ENCODE measurements around the gene LRRC4.
A peak's percentile ranks its signal among the peaks of the same experiment; 100 is the strongest.

The LRRC4 gene

DNA sequence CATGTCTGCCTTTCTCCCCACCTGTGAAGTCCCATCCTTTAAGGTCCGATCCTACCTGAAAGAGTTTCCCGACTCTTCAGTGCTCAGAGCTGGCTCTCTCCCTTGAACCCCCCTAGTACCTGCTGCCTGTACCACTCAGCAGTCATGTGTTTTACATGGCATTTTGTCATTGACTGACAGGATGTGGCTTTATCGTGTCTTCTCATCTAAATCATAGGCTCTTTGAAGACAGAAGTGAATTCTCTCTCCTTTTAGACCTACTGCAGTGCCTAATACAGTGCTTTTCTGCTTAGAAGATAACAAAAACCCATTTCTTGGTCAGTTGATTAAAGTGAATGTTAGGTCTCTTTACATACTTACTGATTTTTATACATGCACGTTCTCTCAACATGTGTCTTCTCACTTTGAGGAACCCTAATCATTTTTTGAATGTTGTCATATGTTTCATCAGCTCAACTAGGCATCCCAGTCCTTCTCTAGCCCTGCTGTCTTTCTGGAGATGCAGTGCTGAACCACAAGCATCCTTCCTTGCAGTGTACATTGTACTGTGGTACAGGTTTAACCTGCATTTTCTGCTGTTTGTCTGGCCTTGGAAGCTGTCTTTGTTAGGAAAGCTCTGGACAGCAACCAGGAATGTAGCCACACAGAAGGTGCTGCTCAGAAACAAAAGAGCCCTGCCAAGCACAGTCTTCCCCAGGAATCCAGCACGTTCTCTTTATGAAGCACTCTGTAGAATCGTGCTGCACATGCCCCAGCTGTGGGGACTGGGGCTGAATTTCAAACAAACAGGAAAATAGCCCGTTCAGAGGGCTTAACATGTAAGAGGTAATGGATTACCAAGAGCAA lies 28.1 kb upstream of the LRRC4 start:
- peak; percentile 62 for DNase-seq (ENCODE audit: low read depth, low spot score)

DNA sequence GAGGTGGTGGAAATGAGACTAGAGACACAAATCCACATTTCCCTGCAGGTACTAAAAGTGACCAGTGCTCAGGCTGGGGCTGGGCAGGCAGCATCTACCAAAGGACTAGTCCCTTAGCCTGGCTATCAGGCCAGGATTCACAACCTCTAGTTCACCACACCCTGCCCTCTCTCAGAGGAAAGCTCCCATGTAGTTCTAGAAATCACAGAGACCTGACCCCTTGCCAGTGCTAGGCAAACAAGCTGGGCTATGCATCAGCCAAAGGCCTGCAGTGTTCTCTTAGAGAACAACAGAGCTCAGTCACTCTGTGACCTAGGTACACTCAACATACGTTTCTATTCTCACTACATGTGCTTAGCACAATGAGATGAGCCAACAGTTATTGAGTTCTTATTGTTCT lies 26.7 kb upstream of the LRRC4 start:
- DNase-seq (ENCODE audit: low read depth, low spot score) = no peak

DNA sequence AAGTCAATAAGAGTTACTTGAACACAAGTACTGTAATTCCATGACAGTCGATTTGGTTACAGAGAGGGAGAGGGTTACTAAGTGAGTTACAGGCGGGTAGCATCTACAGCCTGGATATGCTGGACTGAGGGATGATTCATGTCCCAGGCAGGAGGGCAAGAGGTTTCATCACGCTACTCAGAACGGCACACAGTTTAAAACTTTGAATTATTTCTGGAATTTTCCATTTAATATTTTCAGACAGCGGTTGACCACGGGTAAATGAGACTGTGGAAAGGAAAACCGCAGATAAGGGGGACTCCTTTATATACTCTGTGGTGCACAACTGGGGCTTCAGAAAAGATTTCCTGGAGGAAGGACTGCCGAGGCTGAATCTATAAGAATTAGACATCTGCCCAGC lies 25.7 kb upstream of the LRRC4 start:
- DNase-seq (ENCODE audit: low read depth, low spot score) = no peak

DNA sequence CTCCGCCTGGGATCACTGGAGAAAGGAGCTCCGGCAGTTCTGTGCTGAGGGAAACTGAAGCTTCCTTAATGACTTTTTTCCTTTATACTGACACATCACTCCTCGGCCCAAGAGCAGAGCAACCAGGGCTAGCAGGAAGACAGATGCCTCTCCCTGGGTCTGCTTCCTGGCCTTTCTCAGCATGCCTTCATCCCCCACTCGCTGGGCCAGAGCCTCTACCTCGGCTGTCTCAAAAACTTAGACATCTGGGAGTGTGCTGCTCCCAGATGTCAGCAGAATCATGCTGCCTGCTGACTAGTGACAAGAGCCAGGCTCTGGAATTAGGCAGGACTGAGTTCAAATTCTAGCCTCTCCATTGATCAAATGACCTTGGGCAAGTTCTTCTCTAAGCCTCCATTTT lies 24.4 kb upstream of the LRRC4 start:
- peak; percentile 29 for DNase-seq (ENCODE audit: low read depth, low spot score)

DNA sequence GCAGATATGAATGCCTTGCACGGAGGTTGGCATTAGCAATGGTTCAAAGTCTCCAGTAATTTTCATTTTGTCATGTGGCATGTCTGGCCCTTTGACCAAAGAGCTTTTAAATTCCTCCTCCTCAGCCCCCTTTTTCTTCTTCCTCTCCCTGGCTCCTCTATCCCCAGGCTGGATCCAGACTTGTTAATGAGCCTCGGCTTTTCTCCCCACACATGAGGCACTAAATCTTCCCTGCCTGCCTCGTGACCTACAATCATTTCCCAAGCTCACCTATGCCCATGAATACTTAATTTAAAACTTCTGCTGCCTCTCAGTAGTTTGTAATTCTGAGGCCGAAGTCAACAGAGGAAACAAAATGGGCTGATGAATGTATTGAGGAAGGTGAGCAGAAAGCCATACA lies 23.3 kb upstream of the LRRC4 start:
- no peak for DNase-seq (ENCODE audit: low read depth, low spot score)

DNA sequence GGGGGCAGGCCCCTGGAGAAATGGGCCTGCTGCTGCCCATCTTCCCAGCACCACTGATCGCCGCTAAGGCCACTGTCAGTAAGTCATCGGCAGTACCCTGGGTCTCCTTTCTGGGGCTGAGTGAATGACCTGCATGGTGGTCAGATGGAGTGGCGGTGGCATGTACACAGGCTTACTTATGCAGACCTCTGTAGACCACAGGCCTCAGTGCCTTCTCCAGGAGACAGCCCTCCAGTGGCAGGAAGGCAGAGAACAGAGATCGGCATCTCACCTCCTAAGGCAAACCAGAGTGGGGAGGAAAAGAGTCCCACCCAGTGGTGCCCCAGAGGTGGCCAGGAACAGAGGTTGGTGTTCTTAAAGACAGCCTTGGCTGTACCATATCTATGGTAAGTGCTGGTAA lies 22.8 kb upstream of the LRRC4 start:
- DNase-seq (ENCODE audit: low read depth, low spot score) = no peak

DNA sequence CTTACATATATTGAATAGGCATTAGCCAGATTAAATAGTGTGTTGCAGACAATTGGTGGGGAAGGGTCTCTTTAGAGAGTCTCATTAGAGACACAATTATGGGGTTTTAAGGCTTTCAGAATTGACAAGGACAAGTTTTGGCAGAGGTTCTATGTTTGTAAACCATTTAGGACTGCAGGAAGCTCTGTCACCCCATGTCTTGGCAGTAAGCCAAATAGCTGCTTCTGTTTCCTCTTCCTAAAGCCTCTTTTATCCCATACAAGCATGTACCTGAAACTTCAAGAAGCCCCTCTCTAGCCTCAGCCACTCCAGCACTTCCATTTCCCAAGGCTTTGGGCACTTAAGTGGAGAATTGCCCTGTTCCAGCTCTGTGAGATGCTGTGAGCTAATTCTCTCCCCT lies 21.8 kb upstream of the LRRC4 start:
- DNase-seq (ENCODE audit: low read depth, low spot score) = no peak

DNA sequence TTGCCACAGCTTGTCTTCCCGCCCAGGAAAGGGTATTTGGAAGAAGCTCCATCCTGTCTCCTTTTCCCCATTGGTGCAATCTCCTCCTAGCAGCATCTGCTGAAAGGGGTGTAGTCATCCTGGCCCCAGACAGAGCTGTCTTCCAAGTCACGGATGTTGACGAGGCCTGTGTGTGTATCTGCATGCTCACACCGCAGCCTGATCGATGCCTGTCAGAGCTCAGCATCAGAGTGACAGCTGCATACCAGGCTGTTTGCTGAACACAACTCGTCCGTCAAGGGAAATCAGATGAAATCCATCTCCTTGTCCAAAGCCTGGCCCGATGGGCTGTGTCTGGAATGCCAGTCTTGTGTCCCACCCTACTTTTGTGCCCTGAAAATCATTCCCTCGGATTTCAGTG lies 21.2 kb upstream of the LRRC4 start:
- no peak for DNase-seq (ENCODE audit: low read depth, low spot score)

DNA sequence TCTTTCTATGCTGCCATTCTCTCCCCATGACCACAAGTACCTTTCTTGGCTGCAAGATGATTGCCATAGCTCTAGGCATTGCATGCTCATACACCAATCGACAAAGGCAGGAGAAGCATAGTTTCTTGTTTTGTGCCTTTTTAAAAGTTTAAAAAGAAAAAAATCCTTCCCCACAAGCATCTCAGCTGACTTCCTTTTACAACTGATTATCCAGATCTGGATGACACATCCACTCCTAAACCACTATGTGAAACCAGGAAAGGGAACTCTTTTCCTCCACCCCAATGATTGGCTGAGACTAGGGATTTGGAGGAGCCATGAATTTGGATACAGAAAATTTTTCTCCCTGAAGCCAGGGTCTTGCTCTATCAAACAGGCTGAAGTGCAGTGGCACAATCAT lies 14.5 kb upstream of the LRRC4 start:
- DNase-seq (ENCODE audit: low read depth, low spot score) = no peak

DNA sequence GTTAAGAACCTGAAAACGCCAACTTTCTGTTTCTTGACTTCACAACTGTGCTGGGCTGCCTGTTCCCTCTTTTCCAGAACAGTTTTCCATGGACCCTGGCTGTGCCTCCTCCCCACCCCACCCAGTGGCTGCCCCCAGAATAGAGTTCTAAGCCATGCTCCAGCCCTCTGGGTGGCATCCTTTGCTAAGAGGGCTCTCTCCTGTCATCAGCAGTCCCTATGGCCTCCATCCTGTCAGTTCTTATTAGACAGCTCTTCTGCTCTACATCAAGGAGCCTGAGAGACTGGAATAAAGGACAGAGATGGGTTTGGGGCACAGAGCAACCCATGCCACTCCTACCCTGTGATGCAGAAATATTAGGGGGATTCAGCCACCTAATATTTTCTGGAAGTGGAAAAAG lies 13.9 kb upstream of the LRRC4 start:
- DNase-seq (ENCODE audit: low read depth, low spot score) = no peak

DNA sequence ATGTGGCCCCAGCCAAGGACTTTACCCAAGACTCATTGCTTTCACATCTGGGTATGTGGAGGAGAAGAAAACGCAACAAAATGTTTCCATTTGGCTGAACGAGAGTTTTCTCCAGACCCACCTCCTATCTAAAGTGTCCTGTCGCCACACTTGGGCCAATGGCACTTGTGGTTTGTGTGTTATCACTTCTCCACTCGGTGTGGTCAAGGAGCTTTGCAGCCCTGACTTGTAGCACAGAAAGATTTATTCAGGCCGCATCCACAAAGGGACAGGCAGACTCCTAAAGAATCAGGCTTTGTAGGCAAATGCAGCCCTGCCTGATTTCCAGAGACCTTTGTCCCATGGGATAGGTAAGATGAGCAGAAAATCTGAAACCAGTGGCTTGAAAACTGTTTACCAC lies 12.8 kb upstream of the LRRC4 start:
- DNase-seq (ENCODE audit: low read depth, low spot score) = no peak

DNA sequence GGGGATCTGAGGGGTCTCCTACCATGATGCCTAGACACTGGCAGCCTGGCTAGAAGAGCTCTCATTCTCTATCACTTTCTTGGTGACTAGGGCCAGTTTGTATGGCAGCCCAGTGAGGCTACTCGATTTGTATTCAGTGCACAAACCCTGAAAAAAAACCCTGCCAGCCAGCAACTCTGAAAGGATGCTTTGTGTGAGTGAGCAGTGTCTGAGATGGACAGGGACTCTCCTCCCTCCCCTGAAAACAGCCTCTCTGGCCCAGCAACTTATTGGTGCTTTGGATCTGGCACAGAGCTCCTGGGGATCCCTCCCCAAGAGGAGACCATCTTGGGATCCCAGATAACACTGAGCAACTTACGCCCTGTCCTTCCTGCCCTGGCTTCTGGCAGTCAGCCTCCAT lies 10.8 kb upstream of the LRRC4 start:
- no peak for DNase-seq (ENCODE audit: low read depth, low spot score)

DNA sequence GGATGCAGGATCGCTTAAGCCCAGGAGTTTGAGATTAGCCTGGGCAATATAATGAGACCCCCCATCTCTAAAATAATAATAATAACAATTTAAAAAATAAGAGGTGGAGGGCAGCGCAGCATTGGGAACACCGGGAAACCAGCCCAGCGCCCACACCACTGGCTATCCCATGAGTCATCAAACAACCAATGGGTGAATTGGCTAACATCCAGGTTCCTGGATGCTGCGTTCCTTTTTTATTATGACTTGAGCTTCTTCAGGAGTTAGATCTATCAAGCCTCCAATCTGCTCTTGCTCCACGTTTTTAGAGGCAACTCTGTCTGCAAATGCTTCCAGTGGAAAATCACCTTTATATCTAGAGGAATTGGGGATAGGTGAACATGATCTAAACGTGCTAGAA lies 10.0 kb upstream of the LRRC4 start:
- DNase-seq (ENCODE audit: low read depth, low spot score) = no peak

DNA sequence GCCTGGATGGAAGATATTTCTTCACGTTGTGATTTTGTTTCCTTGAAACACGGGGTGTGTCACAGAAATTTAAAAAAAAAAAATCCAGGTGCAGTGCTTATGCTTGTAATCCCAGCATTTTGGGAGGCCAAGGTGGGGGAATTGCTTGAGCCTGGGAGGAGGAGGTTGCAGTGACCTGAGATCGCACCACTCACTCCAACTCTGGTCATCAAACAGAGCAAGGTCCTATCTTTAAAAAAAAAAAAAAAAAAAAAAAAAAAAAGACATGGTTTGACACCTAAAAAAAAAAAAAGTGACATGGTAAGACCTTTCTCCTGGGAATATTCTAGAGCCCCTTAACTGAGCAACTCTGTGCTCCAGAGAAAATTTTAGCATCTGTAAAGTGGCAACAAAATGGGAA lies 9.0 kb upstream of the LRRC4 start:
- DNase-seq (ENCODE audit: low read depth, low spot score) = no peak

DNA sequence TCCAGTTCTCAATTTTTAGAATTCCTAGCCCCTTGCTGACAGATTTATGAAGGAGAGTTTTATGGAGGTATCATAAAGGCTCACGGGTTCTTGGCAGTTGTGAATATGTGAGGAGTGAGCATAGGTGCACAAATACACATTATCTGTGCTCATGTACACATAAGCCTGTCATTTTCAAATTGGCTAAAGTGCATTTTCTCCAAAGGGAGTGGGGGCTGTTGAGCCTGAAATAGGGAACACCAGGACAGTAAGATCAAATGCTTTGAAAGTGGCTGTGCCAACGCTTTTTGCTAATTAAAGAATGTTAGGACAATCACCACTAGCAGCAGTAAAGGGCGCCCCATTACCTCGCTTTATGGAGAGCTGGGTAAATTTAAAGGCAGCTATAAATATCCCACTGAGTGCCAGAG lies 8.3 kb upstream of the LRRC4 start:
- DNase-seq (ENCODE audit: low read depth, low spot score) = no peak

DNA sequence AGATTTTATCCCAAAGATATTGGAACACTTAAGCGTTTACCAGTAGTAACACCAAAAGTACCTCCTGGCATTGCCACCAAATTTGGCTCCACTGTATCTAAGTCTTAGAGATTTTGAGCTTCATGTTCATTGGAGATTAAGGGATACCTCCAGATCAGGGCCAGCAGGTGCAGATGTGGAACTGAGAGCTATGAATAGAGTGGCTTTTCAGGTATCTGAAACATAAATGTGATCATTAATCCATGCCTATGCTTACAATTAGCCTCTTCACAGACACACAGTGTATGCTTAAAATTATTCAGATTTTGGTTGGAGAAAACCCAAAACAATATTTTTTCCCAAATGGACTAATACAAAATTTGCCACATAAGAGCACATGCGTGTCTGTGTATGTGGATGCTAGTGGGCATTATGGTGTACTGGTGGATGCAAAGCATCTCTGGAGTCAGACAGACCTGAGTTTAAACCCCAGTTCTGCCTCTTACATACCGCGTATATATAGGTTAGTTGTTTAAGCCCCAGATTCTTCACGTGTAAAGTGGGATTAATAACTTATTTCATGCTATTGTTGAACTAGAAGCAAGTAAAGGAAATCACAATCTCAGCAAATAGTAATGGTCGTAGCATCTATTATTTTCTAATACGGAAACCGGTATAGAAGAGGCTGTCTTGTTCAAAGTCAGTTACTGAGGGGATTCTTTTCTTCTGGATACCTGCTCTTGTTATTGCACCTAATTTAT lies 6.8 kb upstream of the LRRC4 start:
- no peak for DNase-seq (ENCODE audit: low read depth, low spot score)

DNA sequence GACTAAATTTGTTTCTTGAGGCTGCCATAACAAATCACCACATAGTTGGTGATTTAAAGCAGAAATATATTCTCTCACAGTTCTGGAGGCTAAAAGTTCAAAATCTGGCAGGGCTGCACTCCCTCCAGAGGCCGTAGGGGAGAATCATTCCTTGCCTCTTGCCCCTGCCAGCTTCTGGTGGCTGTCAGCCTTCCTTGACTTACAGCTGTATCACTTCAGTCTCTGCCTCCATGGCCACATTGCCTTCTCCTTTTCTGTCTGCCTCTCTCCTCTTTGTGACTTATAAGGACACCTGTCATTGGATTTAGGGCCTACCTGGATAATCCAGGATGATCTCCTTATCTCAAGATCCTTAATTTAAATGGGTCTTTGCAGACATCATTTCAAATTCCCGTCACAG lies 5.8 kb upstream of the LRRC4 start:
- no peak for DNase-seq (ENCODE audit: low read depth, low spot score)

DNA sequence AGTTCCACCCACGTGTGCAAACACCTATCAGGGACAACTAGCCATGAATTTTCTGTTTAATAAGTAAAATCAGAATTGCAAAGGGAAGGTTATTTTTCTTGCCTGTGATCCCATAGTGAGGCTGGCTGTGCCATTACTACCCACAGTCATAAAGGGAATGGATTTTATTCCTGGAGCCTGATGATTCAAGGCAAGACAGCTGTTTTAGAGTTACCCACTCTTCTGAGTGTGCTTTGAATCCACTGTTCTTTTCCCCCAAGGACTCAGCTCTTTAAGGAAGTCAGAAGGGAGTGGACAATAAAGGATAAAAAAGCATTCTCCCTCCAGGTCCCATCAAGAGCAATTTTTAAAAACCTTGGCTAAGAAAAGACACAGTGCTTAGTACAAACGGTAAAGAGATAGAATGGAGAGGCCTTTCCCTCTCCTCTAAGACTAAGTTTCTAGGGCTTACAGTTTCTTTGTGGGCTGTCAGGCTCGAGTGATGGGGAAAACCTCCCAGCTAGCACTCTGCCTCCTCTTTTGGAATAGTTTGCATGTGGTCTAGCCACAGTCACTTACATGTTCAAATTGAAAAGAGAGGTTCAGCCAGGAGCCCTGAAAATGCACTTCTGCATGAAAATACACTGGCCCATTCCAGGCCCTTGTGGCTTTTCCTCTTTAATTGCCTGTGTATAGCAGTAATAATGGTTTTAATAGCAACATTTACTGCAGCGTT lies 5.1 kb upstream of the LRRC4 start:
- DNase-seq (ENCODE audit: low read depth, low spot score) = no peak

DNA sequence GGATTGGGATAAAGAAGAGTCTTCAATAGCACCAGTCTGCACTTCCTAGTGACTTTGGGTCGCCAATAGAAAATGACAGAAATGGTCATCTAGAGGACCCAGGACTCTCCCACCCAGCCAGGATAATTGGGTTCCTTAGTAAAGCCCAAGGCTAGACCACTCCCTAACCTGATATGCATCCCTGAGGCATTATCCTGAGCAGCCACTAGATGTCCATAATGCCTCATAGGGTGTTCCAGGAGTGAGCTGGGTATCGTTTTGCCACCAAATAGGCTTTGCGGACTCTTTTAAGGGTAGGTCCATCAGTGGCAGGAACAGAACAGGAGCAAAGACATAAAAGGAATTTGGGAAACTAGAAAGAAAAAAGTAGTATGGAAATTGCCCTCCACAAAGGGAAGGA lies 4.5 kb upstream of the LRRC4 start:
- DNase-seq (ENCODE audit: low read depth, low spot score) = no peak

DNA sequence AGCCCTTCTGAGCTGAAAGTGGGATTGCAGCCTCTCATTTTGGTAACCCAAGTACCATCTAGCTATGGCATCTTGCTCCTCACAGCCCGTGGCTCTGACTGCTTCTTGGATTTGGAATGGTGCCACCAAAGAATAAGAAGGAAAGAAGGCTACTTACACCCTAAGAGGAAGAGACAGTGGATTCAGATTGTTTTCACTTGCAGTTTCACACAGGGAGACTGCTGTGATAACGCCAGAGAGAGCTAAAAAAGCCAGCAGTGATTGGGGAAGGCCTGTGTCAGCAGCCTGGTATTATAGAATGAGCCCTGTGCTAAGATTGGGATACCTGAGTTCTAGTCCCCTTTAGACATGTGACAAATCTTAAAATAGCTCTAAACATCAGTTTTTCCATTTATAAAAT lies 3.6 kb upstream of the LRRC4 start:
- DNase-seq (ENCODE audit: low read depth, low spot score) = no peak

DNA sequence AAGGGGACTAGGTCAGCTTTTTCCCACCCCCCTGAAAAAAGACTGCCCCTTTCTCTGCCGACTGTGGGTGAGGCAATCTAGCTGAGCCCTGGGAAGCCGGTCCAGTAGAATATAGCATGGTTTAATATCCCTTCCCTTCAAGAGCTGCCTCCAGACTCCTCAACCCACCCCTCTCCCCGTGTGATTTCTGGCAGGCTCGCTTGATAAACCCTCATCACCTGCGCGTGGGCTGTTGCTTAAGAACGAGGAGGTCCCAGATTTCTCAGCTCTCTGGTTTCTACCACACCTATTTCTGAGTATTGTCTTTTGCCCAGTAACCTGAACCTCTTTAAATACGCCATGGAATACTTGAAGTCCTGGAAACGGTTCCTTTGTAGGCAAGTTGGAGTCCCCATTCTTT lies 2.0 kb upstream of the LRRC4 start:
- DNase-seq (ENCODE audit: low read depth, low spot score) = no peak

DNA sequence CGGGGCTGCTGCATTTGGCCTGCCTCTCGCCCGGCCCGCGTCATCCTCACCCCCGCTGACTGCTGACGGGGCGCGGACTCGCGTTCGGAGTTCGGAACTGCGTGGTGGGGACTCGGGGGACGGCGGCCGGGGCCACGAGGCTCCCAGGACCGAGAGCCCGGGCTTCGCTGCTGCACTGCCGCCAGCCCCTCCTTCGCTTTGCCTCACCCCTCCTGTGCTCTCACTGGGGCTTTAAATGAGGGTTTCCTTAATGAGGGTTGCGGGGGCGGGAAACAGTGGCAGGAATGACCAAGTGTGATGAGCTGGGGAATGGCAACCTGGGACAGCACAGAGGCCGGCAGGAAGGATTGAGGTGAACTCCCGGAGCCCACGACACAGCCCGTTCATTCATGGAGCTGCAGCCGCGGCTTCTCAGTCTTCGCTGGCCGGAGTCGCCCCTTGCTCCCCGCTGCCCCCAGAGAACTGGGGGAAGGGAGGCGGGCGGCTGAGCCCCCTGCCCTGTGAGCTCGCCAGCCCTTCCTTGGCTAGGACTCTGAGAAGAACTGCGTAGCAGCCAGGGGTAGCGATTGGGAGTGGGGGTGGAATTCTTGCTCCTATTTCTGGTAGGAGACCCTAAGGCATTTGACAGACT lies 1.5 kb upstream of the LRRC4 start:
- DNase-seq (ENCODE audit: low read depth, low spot score) = peak; percentile 40

All from ELF-1 (cell line).